Putamen (tissue), 1 donor: ENCODE results near the gene ZFP28.

ENCODE experiments used
- DNase-seq: peaks from one replicate; pipeline ENCODE4 v3.0.0-alpha.2; 2016; ENCODE audit warnings: low spot score

ZFP28 gene

GRCh38 chr19:56596676-56597075 lies 57.9 kb downstream of the ZFP28 start:
- DNase-seq, result no peak

- DNase-seq, result no peak
Measured at GRCh38 chr19:56597696-56598095, 58.9 kb downstream of the ZFP28 start.

DNA sequence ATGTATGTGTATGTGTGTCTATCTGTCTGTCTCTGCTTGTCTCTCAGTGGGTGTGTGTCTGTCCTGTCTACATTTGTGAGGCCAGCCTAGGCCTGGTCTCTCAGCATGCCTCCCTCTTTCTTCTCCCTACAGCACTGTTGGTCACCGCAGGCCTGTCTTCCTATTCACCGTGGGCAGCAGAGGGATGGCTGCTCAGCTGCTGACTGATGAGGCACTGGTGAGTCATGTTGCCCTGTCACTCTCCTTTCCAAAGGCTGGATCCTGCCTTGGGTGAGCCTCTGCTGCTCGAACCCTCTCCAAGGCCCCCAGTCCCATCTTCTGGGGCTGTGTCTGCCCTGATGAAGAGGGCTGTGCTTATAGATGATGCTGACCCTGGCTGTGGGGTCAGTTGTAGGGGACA lies 62.6 kb downstream of the ZFP28 start:
- no peak for DNase-seq

- DNase-seq, result peak; percentile 39
Measured at GRCh38 chr19:56603829-56604228, 65.1 kb downstream of the ZFP28 start.
